ENCODE results near the gene VSTM4.

DNA sequence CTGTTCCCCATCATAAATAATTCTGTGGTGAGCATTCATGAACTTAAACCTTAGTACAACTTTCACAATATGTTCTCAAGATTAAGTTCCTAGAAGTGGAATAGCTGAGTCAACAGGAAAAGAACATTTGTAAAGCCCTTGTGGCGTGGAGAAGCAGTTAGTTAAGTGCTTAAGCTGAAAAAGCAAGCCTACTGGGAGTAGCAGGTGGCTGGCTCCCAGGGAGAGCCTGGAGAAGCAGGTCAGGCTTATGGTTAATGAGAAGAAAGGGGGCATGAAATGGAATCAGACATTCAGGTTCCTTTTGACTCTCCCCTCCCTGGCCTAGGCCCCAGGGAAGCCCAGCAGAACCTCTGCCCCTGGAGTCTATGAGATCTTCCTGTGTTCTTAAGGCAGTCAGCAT lies 35.3 kb downstream of the VSTM4 start:
- TF ChIP-seq EZH2 (IDR thresholded peaks at IDR 0.05; ENCODE audit: low read depth, unreplicated experiment) (no peak), CREB1 (CRISPR knock-in tag; IDR thresholded peaks at IDR 0.05; ENCODE audit: low read depth) (no peak), ZNF331 (CRISPR knock-in tag; IDR thresholded peaks at IDR 0.05; ENCODE audit: low read depth) (no peak), POLR2AphosphoS5 (IDR thresholded peaks at IDR 0.05; ENCODE audit: low read depth) (no peak), EZH2phosphoT487 (IDR thresholded peaks at IDR 0.05; ENCODE audit: unreplicated experiment) (no peak), NANOG (IDR thresholded peaks at IDR 0.05; ENCODE audit: borderline replicate concordance) (no peak), JUNB (IDR thresholded peaks at IDR 0.05; ENCODE audit: unreplicated experiment) (no peak), ZNF114 (CRISPR knock-in tag; IDR thresholded peaks at IDR 0.05) (no peak), STAT1 (IDR thresholded peaks at IDR 0.05; ENCODE audit: unreplicated experiment) (no peak)
- TF ChIP-seq, protein P1, sequence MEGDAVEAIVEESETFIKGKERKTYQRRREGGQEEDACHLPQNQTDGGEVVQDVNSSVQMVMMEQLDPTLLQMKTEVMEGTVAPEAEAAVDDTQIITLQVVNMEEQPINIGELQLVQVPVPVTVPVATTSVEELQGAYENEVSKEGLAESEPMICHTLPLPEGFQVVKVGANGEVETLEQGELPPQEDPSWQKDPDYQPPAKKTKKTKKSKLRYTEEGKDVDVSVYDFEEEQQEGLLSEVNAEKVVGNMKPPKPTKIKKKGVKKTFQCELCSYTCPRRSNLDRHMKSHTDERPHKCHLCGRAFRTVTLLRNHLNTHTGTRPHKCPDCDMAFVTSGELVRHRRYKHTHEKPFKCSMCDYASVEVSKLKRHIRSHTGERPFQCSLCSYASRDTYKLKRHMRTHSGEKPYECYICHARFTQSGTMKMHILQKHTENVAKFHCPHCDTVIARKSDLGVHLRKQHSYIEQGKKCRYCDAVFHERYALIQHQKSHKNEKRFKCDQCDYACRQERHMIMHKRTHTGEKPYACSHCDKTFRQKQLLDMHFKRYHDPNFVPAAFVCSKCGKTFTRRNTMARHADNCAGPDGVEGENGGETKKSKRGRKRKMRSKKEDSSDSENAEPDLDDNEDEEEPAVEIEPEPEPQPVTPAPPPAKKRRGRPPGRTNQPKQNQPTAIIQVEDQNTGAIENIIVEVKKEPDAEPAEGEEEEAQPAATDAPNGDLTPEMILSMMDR (conservative IDR thresholded peaks at IDR 0.05; ENCODE audit: low read depth in 2 of 2), result no peak
- TF ChIP-seq, protein P2, sequence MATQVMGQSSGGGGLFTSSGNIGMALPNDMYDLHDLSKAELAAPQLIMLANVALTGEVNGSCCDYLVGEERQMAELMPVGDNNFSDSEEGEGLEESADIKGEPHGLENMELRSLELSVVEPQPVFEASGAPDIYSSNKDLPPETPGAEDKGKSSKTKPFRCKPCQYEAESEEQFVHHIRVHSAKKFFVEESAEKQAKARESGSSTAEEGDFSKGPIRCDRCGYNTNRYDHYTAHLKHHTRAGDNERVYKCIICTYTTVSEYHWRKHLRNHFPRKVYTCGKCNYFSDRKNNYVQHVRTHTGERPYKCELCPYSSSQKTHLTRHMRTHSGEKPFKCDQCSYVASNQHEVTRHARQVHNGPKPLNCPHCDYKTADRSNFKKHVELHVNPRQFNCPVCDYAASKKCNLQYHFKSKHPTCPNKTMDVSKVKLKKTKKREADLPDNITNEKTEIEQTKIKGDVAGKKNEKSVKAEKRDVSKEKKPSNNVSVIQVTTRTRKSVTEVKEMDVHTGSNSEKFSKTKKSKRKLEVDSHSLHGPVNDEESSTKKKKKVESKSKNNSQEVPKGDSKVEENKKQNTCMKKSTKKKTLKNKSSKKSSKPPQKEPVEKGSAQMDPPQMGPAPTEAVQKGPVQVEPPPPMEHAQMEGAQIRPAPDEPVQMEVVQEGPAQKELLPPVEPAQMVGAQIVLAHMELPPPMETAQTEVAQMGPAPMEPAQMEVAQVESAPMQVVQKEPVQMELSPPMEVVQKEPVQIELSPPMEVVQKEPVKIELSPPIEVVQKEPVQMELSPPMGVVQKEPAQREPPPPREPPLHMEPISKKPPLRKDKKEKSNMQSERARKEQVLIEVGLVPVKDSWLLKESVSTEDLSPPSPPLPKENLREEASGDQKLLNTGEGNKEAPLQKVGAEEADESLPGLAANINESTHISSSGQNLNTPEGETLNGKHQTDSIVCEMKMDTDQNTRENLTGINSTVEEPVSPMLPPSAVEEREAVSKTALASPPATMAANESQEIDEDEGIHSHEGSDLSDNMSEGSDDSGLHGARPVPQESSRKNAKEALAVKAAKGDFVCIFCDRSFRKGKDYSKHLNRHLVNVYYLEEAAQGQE (IDR thresholded peaks at IDR 0.05; ENCODE audit: unreplicated experiment), result no peak
- TF ChIP-seq, protein P3, sequence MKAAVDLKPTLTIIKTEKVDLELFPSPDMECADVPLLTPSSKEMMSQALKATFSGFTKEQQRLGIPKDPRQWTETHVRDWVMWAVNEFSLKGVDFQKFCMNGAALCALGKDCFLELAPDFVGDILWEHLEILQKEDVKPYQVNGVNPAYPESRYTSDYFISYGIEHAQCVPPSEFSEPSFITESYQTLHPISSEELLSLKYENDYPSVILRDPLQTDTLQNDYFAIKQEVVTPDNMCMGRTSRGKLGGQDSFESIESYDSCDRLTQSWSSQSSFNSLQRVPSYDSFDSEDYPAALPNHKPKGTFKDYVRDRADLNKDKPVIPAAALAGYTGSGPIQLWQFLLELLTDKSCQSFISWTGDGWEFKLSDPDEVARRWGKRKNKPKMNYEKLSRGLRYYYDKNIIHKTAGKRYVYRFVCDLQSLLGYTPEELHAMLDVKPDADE (IDR thresholded peaks at IDR 0.05), result no peak

Data from GM23338 (cell line).